ENCODE results near the gene LOXL4. TPM values are rescaled to one million over a fixed set of nuclear protein-coding genes. Genes with fewer than 3 reads are reported as not detected.

The LOXL4 gene
- total RNA-seq, 4 donors from 2014 or later = 4.1 to 14.9 (median 10.1) TPM

DNA sequence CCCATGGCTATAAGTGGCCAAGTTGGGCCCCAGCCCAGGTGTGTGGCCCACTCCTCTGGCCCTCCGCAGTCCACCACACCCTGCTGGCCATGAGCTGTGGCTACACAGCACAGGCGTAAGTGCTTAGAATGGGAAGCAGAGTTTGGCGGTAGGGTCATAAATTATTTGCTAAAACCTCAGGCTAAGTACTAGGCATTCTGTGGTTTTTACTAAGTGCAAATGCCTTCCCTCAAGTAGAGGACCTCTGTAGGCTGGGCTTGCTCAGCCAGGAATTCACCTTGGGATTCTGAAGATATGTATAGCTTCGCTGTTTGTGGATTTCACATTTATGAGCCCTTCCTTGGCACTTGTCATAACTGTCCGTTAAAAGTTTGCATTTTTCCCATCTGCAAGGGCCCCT is 44.8 kb upstream of the LOXL4 start:
- Histone ChIP-seq H3K4me1 (peaks cover 0 to 36% (median 5%) of the 10 kb centered on the region in 4 donors), H3K9me3 (no peaks in the 10 kb centered on the region), H3K27me3 (no peaks in the 10 kb centered on the region), H3K27ac (no peak overlapping the region), H3K4me3 (no peak overlapping the region), H3K36me3 (no peaks in the 10 kb centered on the region)
- 88% methylated on average over 5 of the region's 5 CpGs for WGBS, 2 donors
- no peak for DNase-seq (ENCODE audit: low spot score in 2 of 2)
- TF ChIP-seq EP300 (IDR thresholded peaks at IDR 0.05) = no peak
- TF ChIP-seq POLR2A (IDR thresholded peaks at IDR 0.05) = no peak
- TF ChIP-seq CTCF (IDR thresholded peaks at IDR 0.05) = no peak

GRCh38 chr10:98312349-98312748 is 44.4 kb upstream of the LOXL4 start:
- Histone ChIP-seq H3K27ac (no peak overlapping the region), H3K9me3 (no peaks in the 10 kb centered on the region), H3K4me3 (no peak overlapping the region), H3K4me1 (peaks cover 0 to 36% (median 5%) of the 10 kb centered on the region in 4 donors), H3K36me3 (no peaks in the 10 kb centered on the region), H3K27me3 (no peaks in the 10 kb centered on the region)
- TF ChIP-seq POLR2A (IDR thresholded peaks at IDR 0.05) = no peak
- no peak for TF ChIP-seq CTCF (IDR thresholded peaks at IDR 0.05)
- TF ChIP-seq EP300 (IDR thresholded peaks at IDR 0.05) = no peak
- WGBS, 2 donors = 82 to 100% methylated on average over 3 of the region's 3 CpGs
- DNase-seq (ENCODE audit: low spot score in 2 of 2) = no peak

GRCh38 chr10:98310701-98311100 is 42.7 kb upstream of the LOXL4 start:
- H3K27me3 ChIP-seq = no peaks in the 10 kb centered on the region
- H3K36me3 ChIP-seq = no peaks in the 10 kb centered on the region
- no peak for DNase-seq (ENCODE audit: low spot score in 2 of 2)
- H3K9me3 ChIP-seq = no peaks in the 10 kb centered on the region
- H3K4me3 ChIP-seq = no peak overlapping the region
- 79 to 83% methylated on average over 8 of the region's 8 CpGs for WGBS, 2 donors
- TF ChIP-seq EP300 (IDR thresholded peaks at IDR 0.05) (no peak), CTCF (IDR thresholded peaks at IDR 0.05) (no peak), POLR2A (IDR thresholded peaks at IDR 0.05) (no peak)
- H3K4me1 ChIP-seq = peaks cover 0 to 21% (median 5%) of the 10 kb centered on the region in 4 donors
- no peak overlapping the region for H3K27ac ChIP-seq

- WGBS, 2 donors = 13 to 15% methylated on average over 19 to 21 of the region's 21 CpGs
- DNase-seq (ENCODE audit: low spot score in 2 of 2) = peak; percentile 60 to 67
- no peaks in the 10 kb centered on the region for H3K36me3 ChIP-seq
- no peaks in the 10 kb centered on the region for H3K27me3 ChIP-seq
- peaks cover 0 to 19% (median 5%) of the 10 kb centered on the region in 4 donors for H3K4me1 ChIP-seq
- H3K27ac ChIP-seq = peak overlapping the region in 2 of 4 donors; percentile 4 to 5
- peak overlapping the region in 1 of 4 donors; percentile 23 for H3K4me3 ChIP-seq
- peak in 1 of 2 donors; percentile 18 for TF ChIP-seq EP300 (IDR thresholded peaks at IDR 0.05)
- TF ChIP-seq POLR2A (IDR thresholded peaks at IDR 0.05) = no peak
- peak; percentile 63 to 89 (median 78) for TF ChIP-seq CTCF (IDR thresholded peaks at IDR 0.05)
- H3K9me3 ChIP-seq = no peaks in the 10 kb centered on the region
These were observed 41.7 kb upstream of the LOXL4 start for GRCh38 chr10:98309366-98310355.
